H9 (cell line): ENCODE measurements around the gene RALA. TPM values are rescaled to one million over a fixed set of nuclear protein-coding genes. Genes with fewer than 3 reads are reported as not detected.
A peak's percentile ranks its signal among the peaks of the same experiment; 100 is the strongest.

Source experiments
- DNase-seq: peaks from one replicate; pipeline ENCODE4 v3.0.0-alpha.2; 2017
- H2AFZ ChIP-seq: one replicate; pipeline ENCODE4 v1.6.1; 2013; ENCODE audit warnings: mild to moderate bottlenecking, low read length, control low read depth, moderate library complexity
- H2AK5ac ChIP-seq: 2 replicates; pipeline ENCODE4 v1.6.1; 2013; ENCODE audit warnings: low read length, control low read depth, mixed read lengths; ENCODE audit not compliant: insufficient read length
- H2BK120ac ChIP-seq: one replicate; pipeline ENCODE4 v1.6.1; 2013; ENCODE audit warnings: low read depth, mild to moderate bottlenecking, low read length, control low read depth, inconsistent platforms; ENCODE audit not compliant: poor library complexity, severe bottlenecking
- H2BK12ac ChIP-seq: 2 replicates; pipeline ENCODE4 v1.6.1; 2013; ENCODE audit warnings: low read length, control low read depth, mixed read lengths, low read depth; ENCODE audit not compliant: insufficient read length
- H2BK15ac ChIP-seq: 2 replicates; pipeline ENCODE4 v1.6.1; 2013; ENCODE audit warnings: low read depth, low read length, control low read depth
- H2BK20ac ChIP-seq: one replicate; pipeline ENCODE4 v1.6.1; 2013; ENCODE audit warnings: low read depth, mild to moderate bottlenecking, low read length, control low read depth, inconsistent platforms; ENCODE audit not compliant: poor library complexity, severe bottlenecking
- H2BK5ac ChIP-seq: 2 replicates; pipeline ENCODE4 v1.6.1; 2013; ENCODE audit warnings: low read length, control low read depth, mixed read lengths; ENCODE audit not compliant: insufficient read length
- H3K14ac ChIP-seq: 2 replicates; pipeline ENCODE4 v1.6.1; 2013; ENCODE audit warnings: low read length, control low read depth; ENCODE audit not compliant: insufficient read depth
- H3K18ac ChIP-seq: 2 replicates; pipeline ENCODE4 v1.6.1; 2013; ENCODE audit warnings: low read depth, mild to moderate bottlenecking, mixed read lengths, low read length, control low read depth; ENCODE audit not compliant: insufficient read length
- H3K23ac ChIP-seq: 2 replicates; pipeline ENCODE4 v1.6.1; 2013; ENCODE audit warnings: low read length, control low read depth, mixed read lengths, low read depth; ENCODE audit not compliant: insufficient read length
- H3K23me2 ChIP-seq: 2 replicates; pipeline ENCODE4 v1.6.1; 2013; ENCODE audit warnings: low read depth, mild to moderate bottlenecking, mixed read lengths, low read length, control low read depth; ENCODE audit not compliant: insufficient read length, poor library complexity, severe bottlenecking
- H3K27ac ChIP-seq: 2 replicates; pipeline ENCODE4 v1.5.1; 2013; ENCODE audit warnings: low read length, control low read depth, mixed read lengths, low read depth; ENCODE audit not compliant: insufficient read length
- H3K27me3 ChIP-seq: 2 replicates; pipeline ENCODE4 v1.6.1; 2013; ENCODE audit warnings: low read length, control low read depth, inconsistent platforms; ENCODE audit not compliant: insufficient read depth
- H3K4ac ChIP-seq: 2 replicates; pipeline ENCODE4 v1.6.1; 2013; ENCODE audit warnings: low read depth, mild to moderate bottlenecking, control low read depth, inconsistent platforms, low read length, moderate library complexity
- H3K4me1 ChIP-seq: 2 replicates; pipeline ENCODE4 v1.6.1; 2013; ENCODE audit warnings: low read length, control low read depth, inconsistent platforms; ENCODE audit not compliant: insufficient read depth
- H3K4me2 ChIP-seq: 2 replicates; pipeline ENCODE4 v1.6.1; 2013; ENCODE audit warnings: low read length, control low read depth, mixed read lengths; ENCODE audit not compliant: insufficient read length, insufficient read depth
- H3K56ac ChIP-seq: 2 replicates; pipeline ENCODE4 v1.6.1; 2013; ENCODE audit warnings: low read depth, mild to moderate bottlenecking, mixed read lengths, low read length, control low read depth; ENCODE audit not compliant: insufficient read length
- H3K79me1 ChIP-seq: 2 replicates; pipeline ENCODE4 v1.6.1; 2013; ENCODE audit warnings: low read depth, mild to moderate bottlenecking, moderate library complexity, low read length, control low read depth, inconsistent platforms; ENCODE audit not compliant: insufficient read depth, poor library complexity, severe bottlenecking
- H3K79me2 ChIP-seq: 2 replicates; pipeline ENCODE4 v1.6.1; 2013; ENCODE audit warnings: low read length, control low read depth, inconsistent platforms; ENCODE audit not compliant: insufficient read depth
- H3K9ac ChIP-seq: 2 replicates; pipeline ENCODE4 v1.6.1; 2013; ENCODE audit warnings: low read length, control low read depth, mixed read lengths; ENCODE audit not compliant: insufficient read length; ENCODE audit errors: extremely low read depth
- H3K9me3 ChIP-seq: one replicate; pipeline ENCODE4 v1.6.1; 2013; ENCODE audit warnings: low read depth, low read length, inconsistent platforms; ENCODE audit not compliant: control insufficient read depth
- H3T11ph ChIP-seq: one replicate; pipeline ENCODE4 v1.6.1; 2013; ENCODE audit warnings: mild to moderate bottlenecking, low read length, control low read depth, inconsistent platforms
- H4K20me1 ChIP-seq: one replicate; pipeline ENCODE4 v1.6.1; 2013; ENCODE audit not compliant: control insufficient read depth, insufficient read length, insufficient read depth
- H4K5ac ChIP-seq: 2 replicates; pipeline ENCODE4 v1.6.1; 2013; ENCODE audit warnings: low read depth, mild to moderate bottlenecking, mixed read lengths, low read length, control low read depth; ENCODE audit not compliant: insufficient read length
- H4K8ac ChIP-seq: replicated peaks from 2 replicates; pipeline ENCODE4 v1.6.1; 2013; ENCODE audit warnings: low read length, control low read depth, mixed read lengths, low read depth; ENCODE audit not compliant: insufficient read length
- H4K91ac ChIP-seq: 2 replicates; pipeline ENCODE4 v1.6.1; 2013; ENCODE audit warnings: low read depth, mild to moderate bottlenecking, moderate library complexity, mixed read lengths, low read length, control low read depth; ENCODE audit not compliant: insufficient read length
- H3K27ac Mint-ChIP-seq, 3 experiments: 2 replicates in 2 of 3; 3 replicates in 1 of 3; pipeline ENCODE4 v1.8.0; 2020 to 2021; ENCODE audit warnings: mixed read lengths in 3 of 3, mild to moderate bottlenecking in 1 of 3, moderate library complexity in 1 of 3
- H3K27me3 Mint-ChIP-seq: 2 replicates; pipeline ENCODE4 v1.8.0; 2021; ENCODE audit warnings: low read depth, mild to moderate bottlenecking, moderate library complexity, mixed read lengths
- H3K36me3 Mint-ChIP-seq, 3 experiments: 2 replicates in 2 of 3; 3 replicates in 1 of 3; pipeline ENCODE4 v1.8.0; 2020 to 2021; ENCODE audit warnings: low read depth in 3 of 3, mixed read lengths in 3 of 3; ENCODE audit not compliant: insufficient read depth in 1 of 3
- H3K4me1 Mint-ChIP-seq, 2 experiments: 2 replicates each; pipeline ENCODE4 v1.8.0; 2020; ENCODE audit warnings: mixed read lengths in 2 of 2
- H3K4me3 Mint-ChIP-seq, 2 experiments: 2 replicates in 1 of 2; 3 replicates in 1 of 2; pipeline ENCODE4 v1.8.0; 2020 to 2021; ENCODE audit warnings: mild to moderate bottlenecking in 2 of 2, mixed read lengths in 2 of 2, moderate library complexity in 1 of 2
- H3K9me3 Mint-ChIP-seq, 2 experiments: 2 replicates in 1 of 2; 3 replicates in 1 of 2; pipeline ENCODE4 v1.8.0; 2020; ENCODE audit warnings: mild to moderate bottlenecking in 2 of 2, mixed read lengths in 2 of 2, moderate library complexity in 1 of 2
- WGBS: extraction: QIAGEN DNeasy Blood & Tissue Kit; methylation state at CpG from one replicate; pipeline ENCODE4 v1.1.7; 2013; ENCODE audit warnings: missing lambda C conversion rate, low lambda C conversion rate, mixed read lengths; ENCODE audit not compliant: insufficient read length; ENCODE audit errors: extremely low coverage; 5-methylcytosine and 5-hydroxymethylcytosine counted together
- total RNA-seq: library from RNA; stranded (reverse); gene quantifications from 2 replicates; pipeline ENCODE4 v1.2.1, GENCODE V29; 2021
- TF ChIP-seq, protein P1 (sequence below): fragments of 200-600 bp; sonication (generic); conservative IDR thresholded peaks from 3 replicates; pipeline ENCODE4 v1.8.0; 2021; ENCODE audit warnings: antibody characterized with exemption, mild to moderate bottlenecking

RALA gene
- total RNA-seq, 1 experiment from 2014 or later = 57.5 TPM

GRCh38 chr7:39688611-39689480, 65.5 kb downstream of the RALA start:
- no peak overlapping the region for H3K23ac ChIP-seq
- no peak overlapping the region for H3K4ac ChIP-seq
- H3K9me3 ChIP-seq = no peaks in the 10 kb centered on the region
- H4K91ac ChIP-seq = no peak overlapping the region
- H2BK15ac ChIP-seq = no peak overlapping the region
- no peak overlapping the region for H3K9ac ChIP-seq
- no peaks in the 10 kb centered on the region; the same call in 1 of the 2 replicates for H3K4me1 ChIP-seq
- TF ChIP-seq, protein P1, sequence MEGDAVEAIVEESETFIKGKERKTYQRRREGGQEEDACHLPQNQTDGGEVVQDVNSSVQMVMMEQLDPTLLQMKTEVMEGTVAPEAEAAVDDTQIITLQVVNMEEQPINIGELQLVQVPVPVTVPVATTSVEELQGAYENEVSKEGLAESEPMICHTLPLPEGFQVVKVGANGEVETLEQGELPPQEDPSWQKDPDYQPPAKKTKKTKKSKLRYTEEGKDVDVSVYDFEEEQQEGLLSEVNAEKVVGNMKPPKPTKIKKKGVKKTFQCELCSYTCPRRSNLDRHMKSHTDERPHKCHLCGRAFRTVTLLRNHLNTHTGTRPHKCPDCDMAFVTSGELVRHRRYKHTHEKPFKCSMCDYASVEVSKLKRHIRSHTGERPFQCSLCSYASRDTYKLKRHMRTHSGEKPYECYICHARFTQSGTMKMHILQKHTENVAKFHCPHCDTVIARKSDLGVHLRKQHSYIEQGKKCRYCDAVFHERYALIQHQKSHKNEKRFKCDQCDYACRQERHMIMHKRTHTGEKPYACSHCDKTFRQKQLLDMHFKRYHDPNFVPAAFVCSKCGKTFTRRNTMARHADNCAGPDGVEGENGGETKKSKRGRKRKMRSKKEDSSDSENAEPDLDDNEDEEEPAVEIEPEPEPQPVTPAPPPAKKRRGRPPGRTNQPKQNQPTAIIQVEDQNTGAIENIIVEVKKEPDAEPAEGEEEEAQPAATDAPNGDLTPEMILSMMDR = no peak
- no peak overlapping the region for H2AK5ac ChIP-seq
- no CpG with 5 or more reads among the region's 9 CpGs for WGBS
- Mint-ChIP-seq H3K9me3 (no peaks in the 10 kb centered on the region), H3K4me1 (peaks cover 3 to 8% of the 10 kb centered on the region in 2 experiments; a peak in 2 of 4 replicates), H3K27ac (peak overlapping the region; percentile 52 to 69 (median 66); a peak in 4 of 7 replicates), H3K27me3 (no peaks in the 10 kb centered on the region), H3K36me3 (peaks cover 28 to 44% (median 43%) of the 10 kb centered on the region in 3 experiments), H3K4me3 (no peak overlapping the region)
- no peak overlapping the region for H3K18ac ChIP-seq
- no peaks in the 10 kb centered on the region for H3K27me3 ChIP-seq
- no peaks in the 10 kb centered on the region; the same call in 1 of the 2 replicates for H3K79me2 ChIP-seq
- H4K20me1 ChIP-seq = no peaks in the 10 kb centered on the region
- no peak overlapping the region for H3K27ac ChIP-seq
- no peak overlapping the region for H3K14ac ChIP-seq
- H2BK5ac ChIP-seq = no peak overlapping the region
- no peak overlapping the region for H4K8ac ChIP-seq
- H3T11ph ChIP-seq = no peak overlapping the region
- H3K56ac ChIP-seq = no peak overlapping the region
- H2BK12ac ChIP-seq = no peak overlapping the region
- DNase-seq = no peak
- no peaks in the 10 kb centered on the region for H3K23me2 ChIP-seq
- H3K79me1 ChIP-seq = no peaks in the 10 kb centered on the region
- no peak overlapping the region for H2BK120ac ChIP-seq
- H4K5ac ChIP-seq = no peak overlapping the region
- no peak overlapping the region for H2BK20ac ChIP-seq
- H3K4me2 ChIP-seq = no peak overlapping the region
- no peak overlapping the region for H2AFZ ChIP-seq
